ENCODE data around the gene ANXA11.
"Not testable (repeated sequence)": the region's sequence is repeated elsewhere in the genome, so short reads cannot be mapped to it uniquely, and the experiment has no call there.

The ANXA11 gene

GRCh38 chr10:80205477-80206276 lies at the start of gene ANXA11:
TSS of gene ANXA11 (minus strand) at chr10:80205537. CDS start at chr10:80172861, 32,676 bp downstream.
- peak; percentile 57 for DNase-seq (ENCODE audit: low read depth)

DNA sequence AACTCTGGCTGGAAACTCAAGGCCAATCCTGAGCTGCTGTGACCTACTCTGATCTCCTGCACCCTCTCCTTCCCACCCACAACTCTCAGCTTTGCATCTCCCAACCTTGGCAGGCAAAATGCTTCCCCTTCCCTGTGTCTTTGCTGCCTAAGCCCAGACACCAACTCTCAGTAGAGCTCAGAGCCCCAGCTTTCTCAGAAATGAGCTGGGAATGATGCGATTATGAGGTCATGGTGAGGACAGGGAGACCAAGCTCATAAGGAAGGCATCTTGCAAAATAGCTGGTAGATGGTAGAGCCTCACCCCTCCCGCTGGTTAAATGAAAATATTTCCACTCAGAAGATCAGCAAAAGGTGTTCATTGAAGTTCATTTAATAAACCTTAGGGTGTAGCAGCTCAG lies 49.4 kb upstream of the ANXA11 start:
- not testable (repeated sequence) for DNase-seq (ENCODE audit: low read depth)

DNA sequence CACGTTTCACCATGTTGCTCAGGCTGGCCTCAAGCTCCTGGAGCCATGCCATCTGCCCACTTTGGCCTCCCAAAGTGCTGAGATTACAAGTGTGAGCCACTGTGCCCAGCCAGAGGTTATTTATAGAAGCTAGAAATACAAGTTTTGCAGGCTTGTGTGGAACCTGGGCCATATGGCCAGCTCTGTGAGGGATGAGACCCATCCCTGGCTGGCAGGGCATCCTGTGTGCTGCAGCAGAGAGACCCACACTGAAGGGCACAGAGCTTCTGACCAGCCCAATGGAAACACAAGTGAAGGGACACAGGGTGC lies 48.6 kb upstream of the ANXA11 start:
- not testable (repeated sequence) for DNase-seq (ENCODE audit: low read depth)

GRCh38 chr10:80253266-80253962 lies 48.1 kb upstream of the ANXA11 start:
- peak; percentile 65 for DNase-seq (ENCODE audit: low read depth)

DNA sequence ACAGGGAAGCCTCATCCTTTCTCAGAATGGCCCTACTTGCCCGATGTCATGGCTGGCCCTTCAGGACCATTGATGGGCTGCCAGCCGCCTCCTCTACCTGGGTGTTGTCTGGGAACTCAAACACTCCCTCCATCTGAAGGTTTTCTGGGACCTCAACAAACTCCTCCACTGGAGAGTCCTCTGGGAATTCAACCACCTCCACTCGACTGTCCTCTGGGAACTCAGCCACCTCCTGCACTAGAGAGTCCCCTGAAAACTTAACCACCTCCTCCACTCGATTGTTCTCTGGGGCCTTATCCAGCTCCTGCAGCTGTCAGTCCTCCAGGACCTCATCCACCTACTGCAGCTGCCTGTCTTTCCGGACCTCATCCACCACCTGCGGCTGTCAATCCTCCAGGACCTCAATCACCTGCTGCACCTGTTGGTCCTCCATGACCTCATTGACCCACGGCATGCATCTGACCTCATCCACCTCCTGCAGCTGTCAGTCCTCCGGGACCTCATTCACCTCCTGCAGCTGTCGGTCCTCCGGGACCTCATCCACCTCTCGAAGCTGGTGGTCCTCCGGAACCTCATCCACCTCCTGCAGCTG lies 47.1 kb upstream of the ANXA11 start:
- no peak for DNase-seq (ENCODE audit: low read depth)

- DNase-seq (ENCODE audit: low read depth): not testable (repeated sequence)
Observed at GRCh38 chr10:80251703-80252280, 46.5 kb upstream of the ANXA11 start.

- not testable (repeated sequence) for DNase-seq (ENCODE audit: low read depth)
Observed at GRCh38 chr10:80250399-80250798, 45.1 kb upstream of the ANXA11 start.

- not testable (repeated sequence) for DNase-seq (ENCODE audit: low read depth)
Observed at GRCh38 chr10:80249906-80250305, 44.6 kb upstream of the ANXA11 start.

DNA sequence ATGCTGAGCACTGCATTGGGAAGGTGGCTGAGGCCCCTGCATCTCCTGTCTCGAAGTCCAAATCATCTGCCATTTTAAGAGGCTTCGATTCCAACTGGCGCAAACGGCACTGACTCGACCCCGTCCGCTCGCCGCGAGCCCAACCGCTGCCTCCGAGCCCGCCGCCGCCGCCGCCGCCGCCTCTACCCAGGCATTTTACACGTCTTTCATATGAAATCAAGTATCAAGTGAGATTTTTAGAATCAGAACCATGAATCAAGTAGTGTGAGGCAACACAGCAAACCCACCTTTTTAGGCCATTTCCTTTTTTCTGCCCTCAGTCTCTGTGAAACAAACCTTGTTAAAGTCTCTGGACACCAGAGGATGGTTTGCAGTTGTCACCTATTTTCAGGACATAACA lies 42.3 kb upstream of the ANXA11 start:
- DNase-seq (ENCODE audit: low read depth): not testable (repeated sequence)

DNA sequence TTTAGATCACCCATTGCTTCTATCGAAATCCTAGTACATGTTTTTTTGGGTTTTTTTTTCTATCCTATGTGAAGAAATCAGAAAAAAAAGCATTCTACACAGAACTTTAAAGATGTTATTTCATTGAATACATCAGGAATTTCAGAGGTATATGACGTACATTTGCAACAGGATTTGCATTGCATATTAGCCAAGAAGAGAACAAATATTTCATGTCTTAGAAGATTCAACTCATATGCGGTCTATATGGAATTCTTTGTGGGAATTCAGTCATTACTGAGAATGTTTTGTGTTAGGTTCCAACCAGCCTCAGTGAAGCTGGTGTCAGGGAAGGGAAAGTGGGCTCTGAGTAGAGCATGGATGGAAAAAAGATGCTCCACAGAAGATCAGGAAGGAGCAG lies 39.0 kb upstream of the ANXA11 start:
- not testable (repeated sequence) for DNase-seq (ENCODE audit: low read depth)

GRCh38 chr10:80242341-80242740 lies 37.0 kb upstream of the ANXA11 start:
- not testable (repeated sequence) for DNase-seq (ENCODE audit: low read depth)

DNA sequence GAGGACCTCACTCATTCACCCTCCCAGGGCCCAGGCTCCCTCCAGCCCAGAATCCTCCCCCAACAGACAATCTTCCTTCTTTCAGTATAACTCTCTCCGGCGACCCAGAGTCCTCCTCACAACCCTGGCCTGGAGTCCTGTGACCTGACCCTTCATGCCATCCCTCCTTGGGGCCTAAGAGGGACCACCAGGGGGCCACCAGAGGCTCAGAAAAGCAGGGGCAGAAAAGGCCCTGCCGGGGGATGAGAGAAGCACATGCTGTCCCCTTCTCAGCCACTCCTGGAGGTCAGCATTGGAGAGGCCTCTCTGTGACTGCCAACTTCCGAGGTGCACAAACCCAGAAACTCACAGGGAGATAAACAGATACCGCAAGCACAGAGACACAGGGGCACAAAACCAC lies 31.1 kb upstream of the ANXA11 start:
- not testable (repeated sequence) for DNase-seq (ENCODE audit: low read depth)

- DNase-seq (ENCODE audit: low read depth): not testable (repeated sequence)
Observed at GRCh38 chr10:80234331-80235235, 29.2 kb upstream of the ANXA11 start.

- not testable (repeated sequence) for DNase-seq (ENCODE audit: low read depth)
Observed at GRCh38 chr10:80233871-80234270, 28.5 kb upstream of the ANXA11 start.

DNA sequence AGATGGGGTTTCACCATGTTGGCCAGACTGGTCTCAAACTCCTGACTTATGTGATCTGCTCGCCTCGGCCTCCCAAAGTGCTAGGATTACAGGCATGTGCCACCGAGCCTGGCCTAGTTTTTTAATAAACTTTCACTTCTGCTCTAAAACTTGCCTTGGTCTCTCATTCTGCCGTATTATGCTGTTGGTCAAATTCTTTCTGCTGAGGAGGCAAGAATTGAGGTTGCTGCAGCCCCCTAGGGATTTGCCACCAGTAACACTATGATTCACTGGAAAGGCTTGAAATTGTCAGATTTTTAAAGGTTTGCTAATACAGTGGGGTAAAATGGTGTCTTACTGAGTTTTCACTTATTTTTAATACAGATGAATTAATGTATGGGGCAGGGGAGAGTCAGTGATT lies 21.4 kb upstream of the ANXA11 start:
- DNase-seq (ENCODE audit: low read depth): not testable (repeated sequence)

- DNase-seq (ENCODE audit: low read depth): not testable (repeated sequence)
Observed at GRCh38 chr10:80223031-80223419, 17.7 kb upstream of the ANXA11 start.

- not testable (repeated sequence) for DNase-seq (ENCODE audit: low read depth)
Observed at GRCh38 chr10:80218878-80219277, 13.5 kb upstream of the ANXA11 start.

DNA sequence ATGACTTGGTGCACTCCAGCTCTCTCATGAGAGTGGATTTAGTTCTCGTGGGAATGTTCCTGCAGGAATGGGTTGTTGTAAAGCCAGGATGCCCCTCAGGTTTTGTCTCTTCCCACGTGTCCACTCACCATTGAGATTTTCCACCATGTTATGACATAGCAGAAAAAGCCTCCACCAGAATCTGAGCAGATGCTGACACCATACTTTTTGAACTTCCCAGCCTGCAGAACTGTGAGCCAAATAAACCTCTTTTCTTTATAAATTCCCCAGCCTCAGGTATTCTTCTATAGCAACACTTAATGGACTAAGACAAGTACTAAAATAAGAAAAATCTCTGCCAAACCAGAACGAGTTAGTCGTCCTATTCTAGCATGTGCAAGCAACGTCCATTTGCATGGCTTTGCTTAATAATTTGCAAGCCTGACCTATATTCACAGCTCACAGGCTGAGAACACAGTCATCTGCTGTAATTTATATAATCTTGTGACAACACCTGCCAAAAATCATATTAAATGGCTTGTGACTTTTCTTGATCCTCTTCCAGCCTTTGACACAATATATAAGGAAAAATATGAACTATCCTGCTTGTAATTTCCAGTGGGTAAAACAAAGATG lies 9.1 kb upstream of the ANXA11 start:
- not testable (repeated sequence) for DNase-seq (ENCODE audit: low read depth)

- not testable (repeated sequence) for DNase-seq (ENCODE audit: low read depth)
Observed at GRCh38 chr10:80212535-80213115, 7.3 kb upstream of the ANXA11 start.

DNA sequence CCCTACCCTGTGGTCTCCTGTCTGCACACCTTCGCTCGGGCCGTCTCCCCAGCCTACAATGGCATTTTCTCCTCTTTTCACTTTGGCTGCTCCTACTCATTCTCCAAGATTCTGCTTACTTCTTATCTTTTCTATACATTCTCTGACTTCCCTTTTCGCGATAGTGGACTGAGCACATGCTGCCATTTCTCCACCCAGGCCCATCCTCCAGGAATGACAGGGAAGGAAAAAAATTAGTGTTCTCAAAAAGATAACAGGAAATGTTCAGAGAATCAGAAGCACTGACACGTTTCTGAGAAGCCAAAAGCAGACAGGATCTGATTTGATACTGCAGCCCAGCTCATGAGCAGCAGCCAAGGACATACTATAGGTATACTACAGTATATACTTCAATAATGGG lies 6.4 kb upstream of the ANXA11 start:
- no peak for DNase-seq (ENCODE audit: low read depth)

DNA sequence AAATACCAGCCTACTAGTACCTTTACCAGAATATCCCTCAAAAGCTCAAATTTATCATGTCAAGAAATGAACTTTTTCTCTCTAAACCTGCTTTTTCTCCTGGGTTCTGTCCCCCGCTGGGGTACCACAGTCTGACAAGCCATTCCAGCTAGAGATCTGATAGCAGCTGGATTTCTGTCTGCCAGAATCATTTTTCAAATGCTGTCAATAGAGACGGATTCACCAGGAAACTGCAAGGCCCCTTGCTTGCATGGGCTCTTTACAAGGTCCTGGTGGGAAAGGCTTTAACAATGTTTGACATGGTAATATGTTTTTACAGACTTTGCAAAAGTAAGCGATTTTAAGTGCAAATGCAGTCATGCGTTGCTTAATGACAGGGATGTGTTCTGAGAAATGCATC lies 4.9 kb upstream of the ANXA11 start:
- no peak for DNase-seq (ENCODE audit: low read depth)

Data from amniotic epithelial cell (primary cell).